Transverse colon (tissue), 4 donors: ENCODE data around the gene GEN1.

Source experiments
- CTCF ChIP-seq, 5 experiments: fragments of 200-600 bp in 3 of 5; fragments of 450-650 bp in 2 of 5; sonication (generic) in 3 of 5; IDR thresholded peaks; 1 replicate in 2 of 5; 2 replicates in 3 of 5; pipeline ENCODE4 v1.5.1; 2016 to 2017; ENCODE audit warnings: antibody characterized with exemption in 5 of 5, inconsistent platforms in 3 of 5, mild to moderate bottlenecking in 2 of 5, moderate library complexity in 1 of 5
- POLR2A ChIP-seq: fragments of 450-650 bp; IDR thresholded peaks from one replicate; pipeline ENCODE4 v1.6.1; 2016; ENCODE audit warnings: antibody characterized with exemption, mild to moderate bottlenecking, moderate library complexity
- POLR2AphosphoS5 ChIP-seq, 3 donors: sonication (generic); formaldehyde crosslinking; IDR thresholded peaks; one replicate each; pipeline ENCODE4 v1.6.1; 2016; ENCODE audit warnings: antibody characterized with exemption in 3 of 3

- no peak for TF ChIP-seq POLR2A
- TF ChIP-seq CTCF (IDR thresholded peaks at IDR 0.05) = no peak
- TF ChIP-seq POLR2AphosphoS5 (IDR thresholded peaks at IDR 0.05) = no peak
These were observed 49.6 kb downstream of the GEN1 start for GRCh38 chr2:17803497-17803896.
